HL-60 (cell line): ENCODE measurements around the gene SLC30A9.

ENCODE experiments used
- DNase-seq, 2 experiments: peaks; one replicate each; pipeline ENCODE4 v3.0.0-alpha.2; 2010 to 2020; ENCODE audit warnings: low read depth in 1 of 2, low spot score in 1 of 2
- H3K27ac ChIP-seq: fragments of 250-450 bp; sonication (Bioruptor Pico); replicated peaks from 2 replicates; pipeline ENCODE4 v1.5.1; 2020; ENCODE audit warnings: mild to moderate bottlenecking, moderate library complexity
- H3K27me3 ChIP-seq: fragments of 250-450 bp; sonication (Bioruptor Pico); 2 replicates; pipeline ENCODE4 v1.5.1; 2021; ENCODE audit warnings: mild to moderate bottlenecking, moderate library complexity; ENCODE audit not compliant: insufficient read depth, poor library complexity, severe bottlenecking
- H3K4me3 ChIP-seq: replicated peaks from 2 replicates; pipeline ENCODE4 v1.5.1; 2011; ENCODE audit warnings: mild to moderate bottlenecking, control low read depth, low read length; ENCODE audit not compliant: insufficient read depth
- CTCF ChIP-seq: IDR thresholded peaks from one replicate; pipeline ENCODE4 v1.5.1; 2011; ENCODE audit warnings: low read length, control low read depth, inconsistent platforms; ENCODE audit not compliant: insufficient read depth
- GABPA ChIP-seq: IDR thresholded peaks from 2 replicates; pipeline ENCODE4 v1.6.1; 2012; ENCODE audit warnings: low read depth
- POLR2AphosphoS5 ChIP-seq: IDR thresholded peaks from 2 replicates; pipeline ENCODE4 v1.6.1; 2012; ENCODE audit warnings: low read depth
- SPI1 ChIP-seq: IDR thresholded peaks from 2 replicates; pipeline ENCODE4 v1.6.1; 2012; ENCODE audit warnings: low read depth, mild to moderate bottlenecking, borderline replicate concordance
- TF ChIP-seq, protein P1 (sequence below): IDR thresholded peaks from 2 replicates; pipeline ENCODE4 v1.6.1; 2012; ENCODE audit warnings: low read depth; ENCODE audit not compliant: insufficient replicate concordance

The SLC30A9 gene

GRCh38 chr4:41944089-41944488 lies 46.2 kb upstream of the SLC30A9 start:
- no peak for DNase-seq
- H3K27ac ChIP-seq = no peak overlapping the region
- no peaks in the 10 kb centered on the region for H3K27me3 ChIP-seq
- no peak overlapping the region for H3K4me3 ChIP-seq
- TF ChIP-seq, protein P1, sequence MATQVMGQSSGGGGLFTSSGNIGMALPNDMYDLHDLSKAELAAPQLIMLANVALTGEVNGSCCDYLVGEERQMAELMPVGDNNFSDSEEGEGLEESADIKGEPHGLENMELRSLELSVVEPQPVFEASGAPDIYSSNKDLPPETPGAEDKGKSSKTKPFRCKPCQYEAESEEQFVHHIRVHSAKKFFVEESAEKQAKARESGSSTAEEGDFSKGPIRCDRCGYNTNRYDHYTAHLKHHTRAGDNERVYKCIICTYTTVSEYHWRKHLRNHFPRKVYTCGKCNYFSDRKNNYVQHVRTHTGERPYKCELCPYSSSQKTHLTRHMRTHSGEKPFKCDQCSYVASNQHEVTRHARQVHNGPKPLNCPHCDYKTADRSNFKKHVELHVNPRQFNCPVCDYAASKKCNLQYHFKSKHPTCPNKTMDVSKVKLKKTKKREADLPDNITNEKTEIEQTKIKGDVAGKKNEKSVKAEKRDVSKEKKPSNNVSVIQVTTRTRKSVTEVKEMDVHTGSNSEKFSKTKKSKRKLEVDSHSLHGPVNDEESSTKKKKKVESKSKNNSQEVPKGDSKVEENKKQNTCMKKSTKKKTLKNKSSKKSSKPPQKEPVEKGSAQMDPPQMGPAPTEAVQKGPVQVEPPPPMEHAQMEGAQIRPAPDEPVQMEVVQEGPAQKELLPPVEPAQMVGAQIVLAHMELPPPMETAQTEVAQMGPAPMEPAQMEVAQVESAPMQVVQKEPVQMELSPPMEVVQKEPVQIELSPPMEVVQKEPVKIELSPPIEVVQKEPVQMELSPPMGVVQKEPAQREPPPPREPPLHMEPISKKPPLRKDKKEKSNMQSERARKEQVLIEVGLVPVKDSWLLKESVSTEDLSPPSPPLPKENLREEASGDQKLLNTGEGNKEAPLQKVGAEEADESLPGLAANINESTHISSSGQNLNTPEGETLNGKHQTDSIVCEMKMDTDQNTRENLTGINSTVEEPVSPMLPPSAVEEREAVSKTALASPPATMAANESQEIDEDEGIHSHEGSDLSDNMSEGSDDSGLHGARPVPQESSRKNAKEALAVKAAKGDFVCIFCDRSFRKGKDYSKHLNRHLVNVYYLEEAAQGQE = no peak
- TF ChIP-seq CTCF (no peak), POLR2AphosphoS5 (no peak), SPI1 (no peak), GABPA (no peak)

DNA sequence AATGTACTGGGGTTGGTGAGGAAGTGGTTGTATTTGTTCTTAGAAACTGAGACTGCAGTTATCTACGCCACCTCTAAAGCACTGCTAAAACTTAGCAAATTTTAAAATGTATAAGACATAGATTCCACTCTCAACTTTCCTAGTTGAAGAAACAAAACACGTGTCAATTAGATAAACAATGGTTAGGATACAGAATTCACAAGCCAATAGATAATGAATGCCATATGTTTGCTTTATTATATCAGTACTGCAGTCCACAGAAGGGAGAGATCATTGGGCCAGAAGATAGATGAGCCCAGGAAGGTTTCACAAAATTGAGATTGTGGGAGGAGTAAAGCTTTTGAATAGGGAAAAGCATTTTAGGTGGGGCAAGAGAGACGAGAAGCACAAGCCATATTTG lies 40.8 kb upstream of the SLC30A9 start:
- DNase-seq = no peak
- TF ChIP-seq CTCF (no peak), SPI1 (no peak), GABPA (no peak), POLR2AphosphoS5 (no peak)
- TF ChIP-seq, protein P1 = no peak
- H3K27ac ChIP-seq = no peak overlapping the region
- no peaks in the 10 kb centered on the region for H3K27me3 ChIP-seq
- no peak overlapping the region for H3K4me3 ChIP-seq

DNA sequence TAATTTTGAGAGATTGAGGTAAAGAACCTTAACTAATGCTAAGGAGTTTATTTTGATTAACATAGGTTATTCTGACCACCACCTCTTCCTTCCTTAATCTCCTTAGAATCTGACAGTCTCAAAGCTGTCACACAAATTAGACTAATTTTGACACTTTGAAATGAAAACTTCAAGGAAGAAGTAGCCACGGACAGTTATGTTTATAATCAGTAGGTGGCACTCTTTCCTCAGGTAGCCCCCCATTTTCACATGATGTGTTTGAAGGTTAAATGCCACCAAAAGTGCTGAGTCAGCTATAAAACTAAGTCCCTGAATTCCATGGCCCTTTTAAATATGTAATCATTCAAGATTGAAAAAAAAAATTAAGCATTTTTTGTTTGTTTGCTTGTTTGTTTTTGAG lies 32.7 kb upstream of the SLC30A9 start:
- Histone ChIP-seq H3K27ac (no peak overlapping the region), H3K27me3 (no peaks in the 10 kb centered on the region), H3K4me3 (no peak overlapping the region)
- peak in 1 of 2 experiments; percentile 34 for DNase-seq
- TF ChIP-seq, protein P1 = no peak
- TF ChIP-seq CTCF (peak; percentile 4), GABPA (no peak)
